ENCODE measurements around the gene RMDN3.

Gene RMDN3

GRCh38 chr15:40789119-40789518, 34.1 kb upstream of the RMDN3 start:
- no peaks in the 10 kb centered on the region for H3K27me3 ChIP-seq (ENCODE audit: control insufficient read depth in 2 of 2, insufficient read depth in 2 of 2, low read length in 2 of 2)
- H3K36me3 ChIP-seq (ENCODE audit: control insufficient read depth in 2 of 2, insufficient read depth in 2 of 2, low read length in 2 of 2) = peaks cover 0 to 6% of the 10 kb centered on the region in 2 donors
- peaks cover 32 to 55% of the 10 kb centered on the region in 2 donors for H3K4me1 ChIP-seq (ENCODE audit: control insufficient read depth in 2 of 2, insufficient read depth in 2 of 2, low read length in 2 of 2)
- H3K9ac ChIP-seq (ENCODE audit: low read depth in 1 of 2, low read length in 2 of 2) = no peak overlapping the region
- H3K9me3 ChIP-seq (ENCODE audit: control insufficient read depth in 2 of 2, low read length in 2 of 2) = no peaks in the 10 kb centered on the region
- H3K4me3 ChIP-seq (ENCODE audit: low read length in 2 of 2) = no peak overlapping the region
- H3K27ac ChIP-seq (ENCODE audit: low read depth in 2 of 2, low read length in 2 of 2) = peak overlapping the region in 1 of 2 donors; percentile 23

GRCh38 chr15:40787991-40788390, 32.9 kb upstream of the RMDN3 start:
- H3K9ac ChIP-seq (ENCODE audit: low read depth in 1 of 2, low read length in 2 of 2) = peak overlapping the region; percentile 17 to 62
- peak overlapping the region; percentile 85 to 86 for H3K27ac ChIP-seq (ENCODE audit: low read depth in 2 of 2, low read length in 2 of 2)
- peaks cover 0 to 6% of the 10 kb centered on the region in 2 donors for H3K36me3 ChIP-seq (ENCODE audit: control insufficient read depth in 2 of 2, insufficient read depth in 2 of 2, low read length in 2 of 2)

GRCh38 chr15:40787344-40787841, 32.3 kb upstream of the RMDN3 start:
- Histone ChIP-seq H3K4me1 (ENCODE audit: control insufficient read depth in 2 of 2, insufficient read depth in 2 of 2, low read length in 2 of 2) (peaks cover 25 to 43% of the 10 kb centered on the region in 2 donors), H3K9ac (ENCODE audit: low read depth in 1 of 2, low read length in 2 of 2) (peak overlapping the region; percentile 20 to 62), H3K4me3 (ENCODE audit: low read length in 2 of 2) (peak overlapping the region; percentile 14 to 26), H3K9me3 (ENCODE audit: control insufficient read depth in 2 of 2, low read length in 2 of 2) (no peaks in the 10 kb centered on the region), H3K27ac (ENCODE audit: low read depth in 2 of 2, low read length in 2 of 2) (peak overlapping the region; percentile 85 to 86), H3K36me3 (ENCODE audit: control insufficient read depth in 2 of 2, insufficient read depth in 2 of 2, low read length in 2 of 2) (peaks cover 0 to 6% of the 10 kb centered on the region in 2 donors), H3K27me3 (ENCODE audit: control insufficient read depth in 2 of 2, insufficient read depth in 2 of 2, low read length in 2 of 2) (no peaks in the 10 kb centered on the region)

More at GRCh38 chr15:40787991-40788390, 32.9 kb upstream of the RMDN3 start:
- peak overlapping the region in 1 of 2 donors; percentile 26 for H3K4me3 ChIP-seq (ENCODE audit: low read length in 2 of 2)
- H3K9me3 ChIP-seq (ENCODE audit: control insufficient read depth in 2 of 2, low read length in 2 of 2) = no peaks in the 10 kb centered on the region
- no peaks in the 10 kb centered on the region for H3K27me3 ChIP-seq (ENCODE audit: control insufficient read depth in 2 of 2, insufficient read depth in 2 of 2, low read length in 2 of 2)
- peaks cover 25 to 44% of the 10 kb centered on the region in 2 donors for H3K4me1 ChIP-seq (ENCODE audit: control insufficient read depth in 2 of 2, insufficient read depth in 2 of 2, low read length in 2 of 2)

GRCh38 chr15:40785814-40786213, 30.8 kb upstream of the RMDN3 start:
- H3K27ac ChIP-seq (ENCODE audit: low read depth in 2 of 2, low read length in 2 of 2) = no peak overlapping the region

GRCh38 chr15:40785164-40785563, 30.1 kb upstream of the RMDN3 start:
- H3K4me3 ChIP-seq (ENCODE audit: low read length in 2 of 2) = no peak overlapping the region
- H3K36me3 ChIP-seq (ENCODE audit: control insufficient read depth in 2 of 2, insufficient read depth in 2 of 2, low read length in 2 of 2) = peaks cover 0 to under 1% of the 10 kb centered on the region in 2 donors
- no peaks in the 10 kb centered on the region for H3K27me3 ChIP-seq (ENCODE audit: control insufficient read depth in 2 of 2, insufficient read depth in 2 of 2, low read length in 2 of 2)
- H3K9ac ChIP-seq (ENCODE audit: low read depth in 1 of 2, low read length in 2 of 2) = no peak overlapping the region
- no peaks in the 10 kb centered on the region for H3K9me3 ChIP-seq (ENCODE audit: control insufficient read depth in 2 of 2, low read length in 2 of 2)
- peaks cover 25 to 38% of the 10 kb centered on the region in 2 donors for H3K4me1 ChIP-seq (ENCODE audit: control insufficient read depth in 2 of 2, insufficient read depth in 2 of 2, low read length in 2 of 2)
- H3K27ac ChIP-seq (ENCODE audit: low read depth in 2 of 2, low read length in 2 of 2) = no peak overlapping the region

More at GRCh38 chr15:40785814-40786213, 30.8 kb upstream of the RMDN3 start:
- Histone ChIP-seq H3K4me3 (ENCODE audit: low read length in 2 of 2) (no peak overlapping the region), H3K4me1 (ENCODE audit: control insufficient read depth in 2 of 2, insufficient read depth in 2 of 2, low read length in 2 of 2) (peaks cover 25 to 40% of the 10 kb centered on the region in 2 donors), H3K9me3 (ENCODE audit: control insufficient read depth in 2 of 2, low read length in 2 of 2) (no peaks in the 10 kb centered on the region), H3K9ac (ENCODE audit: low read depth in 1 of 2, low read length in 2 of 2) (peak overlapping the region in 1 of 2 donors; percentile 42), H3K27me3 (ENCODE audit: control insufficient read depth in 2 of 2, insufficient read depth in 2 of 2, low read length in 2 of 2) (no peaks in the 10 kb centered on the region), H3K36me3 (ENCODE audit: control insufficient read depth in 2 of 2, insufficient read depth in 2 of 2, low read length in 2 of 2) (peaks cover 0 to 3% of the 10 kb centered on the region in 2 donors)

- H3K9ac ChIP-seq (ENCODE audit: low read depth in 1 of 2, low read length in 2 of 2) = no peak overlapping the region
- H3K9me3 ChIP-seq (ENCODE audit: control insufficient read depth in 2 of 2, low read length in 2 of 2) = no peaks in the 10 kb centered on the region
- peaks cover 15 to 23% of the 10 kb centered on the region in 2 donors for H3K4me1 ChIP-seq (ENCODE audit: control insufficient read depth in 2 of 2, insufficient read depth in 2 of 2, low read length in 2 of 2)
- no peaks in the 10 kb centered on the region for H3K27me3 ChIP-seq (ENCODE audit: control insufficient read depth in 2 of 2, insufficient read depth in 2 of 2, low read length in 2 of 2)
- peaks cover 10 to 17% of the 10 kb centered on the region in 2 donors for H3K36me3 ChIP-seq (ENCODE audit: control insufficient read depth in 2 of 2, insufficient read depth in 2 of 2, low read length in 2 of 2)
- no peak overlapping the region for H3K4me3 ChIP-seq (ENCODE audit: low read length in 2 of 2)
- H3K27ac ChIP-seq (ENCODE audit: low read depth in 2 of 2, low read length in 2 of 2) = no peak overlapping the region
These were observed 27.7 kb upstream of the RMDN3 start for GRCh38 chr15:40782609-40783227.

- no peak overlapping the region for H3K27ac ChIP-seq (ENCODE audit: low read depth in 2 of 2, low read length in 2 of 2)
- H3K27me3 ChIP-seq (ENCODE audit: control insufficient read depth in 2 of 2, insufficient read depth in 2 of 2, low read length in 2 of 2) = no peaks in the 10 kb centered on the region
- H3K4me3 ChIP-seq (ENCODE audit: low read length in 2 of 2) = no peak overlapping the region
- no peaks in the 10 kb centered on the region for H3K9me3 ChIP-seq (ENCODE audit: control insufficient read depth in 2 of 2, low read length in 2 of 2)
- peaks cover 53 to 61% of the 10 kb centered on the region in 2 donors for H3K36me3 ChIP-seq (ENCODE audit: control insufficient read depth in 2 of 2, insufficient read depth in 2 of 2, low read length in 2 of 2)
- H3K4me1 ChIP-seq (ENCODE audit: control insufficient read depth in 2 of 2, insufficient read depth in 2 of 2, low read length in 2 of 2) = no peaks in the 10 kb centered on the region
- no peak overlapping the region for H3K9ac ChIP-seq (ENCODE audit: low read depth in 1 of 2, low read length in 2 of 2)
These were observed 21.6 kb upstream of the RMDN3 start for GRCh38 chr15:40776537-40777141.

GRCh38 chr15:40775740-40776536, 20.9 kb upstream of the RMDN3 start:
- H3K4me3 ChIP-seq (ENCODE audit: low read length in 2 of 2) = no peak overlapping the region
- peaks cover 0 to under 1% of the 10 kb centered on the region in 2 donors for H3K4me1 ChIP-seq (ENCODE audit: control insufficient read depth in 2 of 2, insufficient read depth in 2 of 2, low read length in 2 of 2)
- no peak overlapping the region for H3K27ac ChIP-seq (ENCODE audit: low read depth in 2 of 2, low read length in 2 of 2)
- no peaks in the 10 kb centered on the region for H3K9me3 ChIP-seq (ENCODE audit: control insufficient read depth in 2 of 2, low read length in 2 of 2)
- no peaks in the 10 kb centered on the region for H3K27me3 ChIP-seq (ENCODE audit: control insufficient read depth in 2 of 2, insufficient read depth in 2 of 2, low read length in 2 of 2)
- H3K36me3 ChIP-seq (ENCODE audit: control insufficient read depth in 2 of 2, insufficient read depth in 2 of 2, low read length in 2 of 2) = peaks cover 53 to 61% of the 10 kb centered on the region in 2 donors
- H3K9ac ChIP-seq (ENCODE audit: low read depth in 1 of 2, low read length in 2 of 2) = no peak overlapping the region

GRCh38 chr15:40775007-40775406, 20.0 kb upstream of the RMDN3 start:
- no peak overlapping the region for H3K27ac ChIP-seq (ENCODE audit: low read depth in 2 of 2, low read length in 2 of 2)
- peaks cover 3 to 10% of the 10 kb centered on the region in 2 donors for H3K4me1 ChIP-seq (ENCODE audit: control insufficient read depth in 2 of 2, insufficient read depth in 2 of 2, low read length in 2 of 2)
- no peaks in the 10 kb centered on the region for H3K9me3 ChIP-seq (ENCODE audit: control insufficient read depth in 2 of 2, low read length in 2 of 2)
- H3K27me3 ChIP-seq (ENCODE audit: control insufficient read depth in 2 of 2, insufficient read depth in 2 of 2, low read length in 2 of 2) = no peaks in the 10 kb centered on the region
- H3K36me3 ChIP-seq (ENCODE audit: control insufficient read depth in 2 of 2, insufficient read depth in 2 of 2, low read length in 2 of 2) = peaks cover 51 to 61% of the 10 kb centered on the region in 2 donors
- no peak overlapping the region for H3K4me3 ChIP-seq (ENCODE audit: low read length in 2 of 2)
- H3K9ac ChIP-seq (ENCODE audit: low read depth in 1 of 2, low read length in 2 of 2) = no peak overlapping the region

Data from mucosa of rectum (tissue), 2 donors.